K562 (cell line): ENCODE measurements around the gene CCDC159. TPM values are rescaled to one million over a fixed set of nuclear protein-coding genes. Genes with fewer than 3 reads are reported as not detected.

Experiments
- CSDE1 ChIP-seq, 2 experiments: fragments of 450-650 bp; IDR thresholded peaks; 2 replicates each; pipeline ENCODE4 v1.6.1; 2016; ENCODE audit warnings: mild to moderate bottlenecking in 1 of 2
- HOMEZ ChIP-seq: fragments of 250-450 bp; sonication (Bioruptor Pico); IDR thresholded peaks from 2 replicates; pipeline ENCODE4 v1.4.0; 2020; ENCODE audit warnings: mild to moderate bottlenecking, moderate library complexity
- TARDBP ChIP-seq: fragments of 450-650 bp; IDR thresholded peaks from 2 replicates; pipeline ENCODE4 v1.6.1; 2016
- ZNF407 ChIP-seq: fragments of 450-650 bp; IDR thresholded peaks from 2 replicates; pipeline ENCODE4 v1.6.1; 2016; ENCODE audit warnings: low read depth
- polyA plus RNA-seq, 8 experiments: library from polyadenylated mRNA; depleted of rRNA in 4 of 8; stranded (reverse) in 5 of 8; unstranded in 3 of 8; fragments of >200 nt; fragmentation: Nextera tagmentation in 2 of 8; fragmentation: Illumina TruSeq in 1 of 8; extraction: Ambion mirVana in 2 of 8; extraction: Trizol in 1 of 8; gene quantifications; 2 replicates each; pipeline versions ENCODE4 v1.2.1 to v1.2.3, GENCODE V29; 2011 to 2014; ENCODE audit warnings: inconsistent platforms in 1 of 8, missing spikeins in 1 of 8
- total RNA-seq, 7 experiments: library from RNA; depleted of rRNA in 6 of 7; stranded (reverse); fragments of >200 nt in 6 of 7; fragmentation: Illumina TruSeq in 2 of 7; extraction: Trizol in 2 of 7; gene quantifications; 2 replicates each; pipeline versions ENCODE4 v1.2.1 to v1.2.3, GENCODE V29; 2011 to 2021; ENCODE audit warnings: low replicate concordance in 1 of 7

CCDC159 gene
- total and polyA plus RNA-seq, 9 of the 15 experiments (the other 6 are each of a cell fraction or from before 2014, with no cell fraction given), result 0.68 to 10.1 (median 4.7) TPM

- TF ChIP-seq ZNF407 (no peak), TARDBP (no peak), HOMEZ (CRISPR knock-in tag) (no peak), CSDE1 (IDR thresholded peaks at IDR 0.05) (no peak)
These were observed 45.6 kb upstream of the CCDC159 start (continued) for GRCh38 chr19:11300811-11301120.
